Esophagus squamous epithelium (tissue), 5 donors: ENCODE results near the gene TFF1. TPM values are rescaled to one million over a fixed set of nuclear protein-coding genes. Genes with fewer than 3 reads are reported as not detected.

Experiments used
- DNase-seq: peaks from one replicate; lab custom pipeline; 2025; lab: John Stamatoyannopoulos, UW
- H3K27ac ChIP-seq, 4 donors: fragments of 200-600 bp; sonication (generic); one replicate each; pipeline ENCODE4 v1.5.1; 2016 to 2019; ENCODE audit warnings: mild to moderate bottlenecking in 1 of 4
- H3K27me3 ChIP-seq, 4 donors: fragments of 200-600 bp; sonication (generic); 1 replicate in 3 of 4; 2 replicates in 1 of 4; pipeline versions ENCODE4 v1.5.1 to v1.6.0; 2017 to 2021; ENCODE audit warnings: antibody characterized with exemption in 1 of 4
- H3K36me3 ChIP-seq, 3 donors: fragments of 200-600 bp; sonication (generic); one replicate each; pipeline ENCODE4 v1.5.1; 2016 to 2019
- H3K4me1 ChIP-seq, 3 donors: fragments of 200-600 bp; sonication (generic); one replicate each; pipeline ENCODE4 v1.5.1; 2017 to 2019
- H3K4me3 ChIP-seq, 4 donors: fragments of 200-600 bp; sonication (generic); 1 replicate in 3 of 4; 2 replicates in 1 of 4; pipeline ENCODE4 v1.5.1; 2016 to 2019; ENCODE audit warnings: mild to moderate bottlenecking in 2 of 4, moderate library complexity in 1 of 4
- H3K9me3 ChIP-seq, 3 donors: fragments of 200-600 bp; sonication (generic); one replicate each; pipeline ENCODE4 v1.5.1; 2016 to 2019
- CTCF ChIP-seq, 6 experiments: fragments of 450-650 bp in 4 of 6; fragments of 200-600 bp in 2 of 6; sonication (generic) in 2 of 6; IDR thresholded peaks; one replicate each; pipeline ENCODE4 v1.5.1; 2016 to 2019; ENCODE audit warnings: antibody characterized with exemption in 6 of 6, mild to moderate bottlenecking in 4 of 6, moderate library complexity in 4 of 6
- POLR2A ChIP-seq, 4 donors: fragments of 450-650 bp; IDR thresholded peaks; one replicate each; pipeline ENCODE4 v1.6.1; 2017; ENCODE audit warnings: antibody characterized with exemption in 4 of 4, mild to moderate bottlenecking in 4 of 4, moderate library complexity in 3 of 4
- WGBS, 2 donors: methylation state at CpG; one replicate each; pipeline ENCODE4 v1.1.5; 2018; 5-methylcytosine and 5-hydroxymethylcytosine counted together
- intact Hi-C: fragments of 100-400 bp; cut with DNase I; formaldehyde crosslinking; loops from one replicate; pipeline ENCODE4 v1.15.0; 2022
- total RNA-seq, 4 donors: library from RNA; depleted of rRNA; stranded (reverse); fragments of >200 nt; gene quantifications; one replicate each; pipeline ENCODE4 v1.1.0, GENCODE V29; 2016
- donor health status: DM: yes; HTN: yes; CAD: no.

TFF1 gene
- total RNA-seq, 4 donors from 2014 or later: not detected

- no peak overlapping the region for H3K27ac ChIP-seq
- 69 to 77% methylated on average over 4 to 5 of the region's 6 CpGs for WGBS, 2 donors
- no peaks in the 10 kb centered on the region for H3K9me3 ChIP-seq
- no peak for DNase-seq
- H3K27me3 ChIP-seq: peaks cover 0 to 68% (median 0%) of the 10 kb centered on the region in 4 donors
- intact Hi-C loops: no loop called here
- no peak overlapping the region for H3K4me3 ChIP-seq
- no peaks in the 10 kb centered on the region for H3K4me1 ChIP-seq
- TF ChIP-seq POLR2A (IDR thresholded peaks at IDR 0.05) (no peak), CTCF (IDR thresholded peaks at IDR 0.05) (no peak)
- no peaks in the 10 kb centered on the region for H3K36me3 ChIP-seq
Measured at GRCh38 chr21:42389449-42389835, 23.1 kb upstream of the TFF1 start.

GRCh38 chr21:42388740-42389448 lies 22.6 kb upstream of the TFF1 start:
- intact Hi-C loops: no loop called here
- WGBS, 2 donors: 73 to 75% methylated on average over 13 of the region's 20 CpGs
- Histone ChIP-seq H3K36me3 (no peaks in the 10 kb centered on the region), H3K9me3 (no peaks in the 10 kb centered on the region), H3K27ac (no peak overlapping the region), H3K27me3 (peaks cover 0 to 68% (median 0%) of the 10 kb centered on the region in 4 donors), H3K4me3 (no peak overlapping the region), H3K4me1 (no peaks in the 10 kb centered on the region)
- DNase-seq: no peak
- no peak for TF ChIP-seq CTCF (IDR thresholded peaks at IDR 0.05)
- no peak for TF ChIP-seq POLR2A (IDR thresholded peaks at IDR 0.05)

GRCh38 chr21:42387843-42388340 lies 21.6 kb upstream of the TFF1 start:
- H3K4me1 ChIP-seq: no peaks in the 10 kb centered on the region
- WGBS, 2 donors: 90 to 93% methylated on average over 6 of the region's 6 CpGs
- peaks cover 0 to 72% (median 0%) of the 10 kb centered on the region in 4 donors for H3K27me3 ChIP-seq
- intact Hi-C loops: no loop called here
- H3K27ac ChIP-seq: no peak overlapping the region
- no peak for DNase-seq
- no peak overlapping the region for H3K4me3 ChIP-seq
- H3K9me3 ChIP-seq: no peaks in the 10 kb centered on the region
- TF ChIP-seq POLR2A (IDR thresholded peaks at IDR 0.05) (no peak), CTCF (IDR thresholded peaks at IDR 0.05) (no peak)
- no peaks in the 10 kb centered on the region for H3K36me3 ChIP-seq

GRCh38 chr21:42387164-42387563 lies 20.8 kb upstream of the TFF1 start:
- peaks cover 0 to 65% (median 0%) of the 10 kb centered on the region in 4 donors for H3K27me3 ChIP-seq
- H3K9me3 ChIP-seq: no peaks in the 10 kb centered on the region
- DNase-seq: no peak
- no peaks in the 10 kb centered on the region for H3K36me3 ChIP-seq
- no peaks in the 10 kb centered on the region for H3K4me1 ChIP-seq
- TF ChIP-seq CTCF (IDR thresholded peaks at IDR 0.05) (no peak), POLR2A (IDR thresholded peaks at IDR 0.05) (no peak)
- H3K27ac ChIP-seq: no peak overlapping the region
- intact Hi-C loops: no loop called here
- WGBS, 2 donors: 43 to 70% methylated on average over 3 of the region's 3 CpGs
- no peak overlapping the region for H3K4me3 ChIP-seq

- no peaks in the 10 kb centered on the region for H3K36me3 ChIP-seq
- H3K27ac ChIP-seq: no peak overlapping the region
- peaks cover 0 to 55% (median 0%) of the 10 kb centered on the region in 4 donors for H3K27me3 ChIP-seq
- TF ChIP-seq CTCF (IDR thresholded peaks at IDR 0.05) (no peak), POLR2A (IDR thresholded peaks at IDR 0.05) (no peak)
- intact Hi-C loops: no loop called here
- no peaks in the 10 kb centered on the region for H3K9me3 ChIP-seq
- WGBS, 2 donors: 93 to 94% methylated on average over 6 to 10 of the region's 11 CpGs
- no peak for DNase-seq
- H3K4me3 ChIP-seq: no peak overlapping the region
- H3K4me1 ChIP-seq: no peaks in the 10 kb centered on the region
Measured at GRCh38 chr21:42386034-42386591, 19.8 kb upstream of the TFF1 start.
